Gastroesophageal sphincter (tissue), 3 donors: ENCODE results near the gene COG5.

Experiments used
- CTCF ChIP-seq, 4 experiments: fragments of 200-600 bp in 2 of 4; fragments of 450-650 bp in 2 of 4; sonication (generic) in 1 of 4; IDR thresholded peaks; one replicate each; pipeline ENCODE4 v1.5.1; 2017 to 2019; ENCODE audit warnings: antibody characterized with exemption in 4 of 4, mild to moderate bottlenecking in 2 of 4, moderate library complexity in 2 of 4
- EP300 ChIP-seq: sonication (generic); formaldehyde crosslinking; IDR thresholded peaks from one replicate; pipeline ENCODE4 v1.6.1; 2017; ENCODE audit warnings: antibody characterized with exemption, mild to moderate bottlenecking
- POLR2A ChIP-seq, 2 donors: fragments of 450-650 bp; IDR thresholded peaks; one replicate each; pipeline ENCODE4 v1.6.1; 2017; ENCODE audit warnings: antibody characterized with exemption in 2 of 2, mild to moderate bottlenecking in 2 of 2, moderate library complexity in 1 of 2

- TF ChIP-seq EP300 (no peak), CTCF (IDR thresholded peaks at IDR 0.05) (no peak), POLR2A (IDR thresholded peaks at IDR 0.05) (no peak)
Observed at GRCh38 chr7:107494315-107494751, 69.4 kb downstream of the COG5 start.
